OCI-M2 (cell line): ENCODE measurements around the gene RAD51B.
"Not testable (repeated sequence)": the region's sequence is repeated elsewhere in the genome, so short reads cannot be mapped to it uniquely, and the experiment has no call there.

Experiments used
- DNase-seq: peaks from one replicate; lab custom pipeline; 2025; ENCODE audit not compliant: unreplicated experiment; lab: John Stamatoyannopoulos, UW

The RAD51B gene

GRCh38 chr14:68741839-68742470, 922.4 kb downstream of the RAD51B start:
- no peak for DNase-seq

GRCh38 chr14:68744613-68745012, 925.0 kb downstream of the RAD51B start:
- no peak for DNase-seq

DNA sequence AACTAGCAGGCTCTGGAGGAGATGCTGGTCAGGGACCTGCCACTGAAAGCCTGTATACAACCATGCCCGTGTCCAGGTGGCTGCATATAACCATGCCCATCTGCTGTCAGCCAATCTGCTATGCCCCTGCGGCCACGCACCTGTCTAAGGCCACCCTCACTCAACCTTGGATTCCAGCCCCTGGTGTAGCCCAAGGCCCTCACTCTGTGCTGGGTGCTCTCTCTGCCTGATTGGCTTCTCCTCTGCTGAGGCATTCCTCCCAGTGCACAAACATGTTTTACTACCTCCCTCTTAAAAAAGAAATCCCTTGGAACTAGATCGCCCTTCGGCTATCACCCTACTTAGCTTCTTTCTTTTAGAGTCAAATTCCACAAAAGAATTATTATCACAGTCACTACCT, 927.8 kb downstream of the RAD51B start:
- no peak for DNase-seq

- no peak for DNase-seq
Observed at GRCh38 chr14:68748260-68748659, 928.7 kb downstream of the RAD51B start.

DNA sequence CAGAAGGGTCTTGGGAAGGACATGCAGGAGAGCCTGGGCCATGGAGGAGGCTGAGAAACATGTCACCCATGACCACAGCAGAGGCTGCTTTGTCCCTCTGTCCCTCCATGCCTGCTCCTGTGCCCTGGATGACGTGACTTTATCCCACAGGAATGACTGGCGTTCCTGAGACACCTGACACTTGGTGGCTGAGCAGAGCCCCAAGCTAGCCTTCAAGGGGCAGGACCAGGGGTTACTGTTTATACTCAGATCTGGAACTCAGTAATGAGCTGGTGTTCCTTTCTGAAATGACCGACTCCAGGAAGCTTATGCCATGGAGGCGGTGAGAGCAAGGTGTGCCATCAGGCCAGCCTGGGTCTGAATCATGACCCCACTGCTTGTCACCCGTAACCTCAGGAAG, 929.1 kb downstream of the RAD51B start:
- no peak for DNase-seq

DNA sequence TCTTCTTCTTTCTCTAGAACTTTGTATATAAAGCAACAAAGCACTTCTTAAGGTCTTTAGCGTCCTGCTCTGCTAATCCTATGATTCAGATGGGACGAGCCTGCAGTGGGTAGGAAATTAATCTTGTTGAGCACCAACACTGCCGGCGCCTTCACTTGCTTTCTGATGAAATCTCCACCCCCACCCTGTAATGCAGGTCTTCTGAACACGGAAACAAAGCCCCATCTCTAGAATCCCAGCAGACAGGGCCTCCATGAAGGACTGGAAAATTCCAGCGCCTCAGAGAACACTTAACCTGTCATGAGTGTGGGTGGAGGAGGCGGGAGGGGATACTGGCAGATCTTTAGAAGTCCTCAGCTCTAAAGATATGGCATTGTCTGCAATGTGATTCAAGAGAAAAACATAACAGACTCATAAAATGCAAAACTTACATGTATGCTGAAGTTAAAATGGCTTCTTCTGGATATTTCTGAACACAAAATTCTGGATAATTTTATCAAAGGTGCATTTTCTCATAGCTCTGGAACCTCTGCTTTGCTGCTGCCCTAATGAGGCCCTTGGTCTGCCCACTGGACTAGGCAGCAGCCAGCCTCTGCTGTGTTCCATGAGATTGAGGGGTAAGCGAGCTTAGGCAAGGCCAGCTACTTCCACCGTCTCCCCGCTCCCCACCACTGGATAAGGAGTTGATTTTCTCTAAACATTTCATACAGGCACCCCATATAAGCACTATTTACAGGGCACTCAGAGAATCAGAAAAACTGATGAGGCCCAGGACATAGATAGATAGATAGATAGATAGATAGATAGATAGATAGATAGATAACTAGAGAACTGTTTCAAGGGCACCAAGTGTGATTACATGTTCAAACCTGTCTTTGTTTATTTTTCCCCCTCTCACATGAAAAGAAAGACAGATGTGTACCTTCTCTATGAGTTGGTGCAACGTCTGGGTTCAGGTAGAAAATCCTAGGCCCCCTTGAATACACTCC, 930.2 kb downstream of the RAD51B start:
- no peak for DNase-seq

GRCh38 chr14:68752271-68753006, 932.9 kb downstream of the RAD51B start:
- no peak for DNase-seq

GRCh38 chr14:68753690-68754089, 934.1 kb downstream of the RAD51B start:
- DNase-seq: no peak

DNA sequence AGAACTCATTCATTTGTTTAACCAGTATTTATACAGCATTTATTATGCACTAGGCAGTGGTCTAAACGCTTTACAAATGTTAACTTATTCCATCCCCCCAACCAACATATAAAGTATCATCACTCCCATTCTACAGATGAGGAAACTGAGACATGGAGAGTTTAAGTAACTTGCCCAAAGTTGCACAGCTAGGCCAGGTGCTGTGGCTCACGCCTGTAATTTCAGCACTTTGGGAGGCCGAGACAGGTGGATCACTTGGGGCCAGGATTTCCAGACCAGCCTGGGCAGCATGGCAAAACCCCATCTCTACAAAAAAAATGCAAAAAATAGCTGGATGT, 935.4 kb downstream of the RAD51B start:
- DNase-seq: no peak

DNA sequence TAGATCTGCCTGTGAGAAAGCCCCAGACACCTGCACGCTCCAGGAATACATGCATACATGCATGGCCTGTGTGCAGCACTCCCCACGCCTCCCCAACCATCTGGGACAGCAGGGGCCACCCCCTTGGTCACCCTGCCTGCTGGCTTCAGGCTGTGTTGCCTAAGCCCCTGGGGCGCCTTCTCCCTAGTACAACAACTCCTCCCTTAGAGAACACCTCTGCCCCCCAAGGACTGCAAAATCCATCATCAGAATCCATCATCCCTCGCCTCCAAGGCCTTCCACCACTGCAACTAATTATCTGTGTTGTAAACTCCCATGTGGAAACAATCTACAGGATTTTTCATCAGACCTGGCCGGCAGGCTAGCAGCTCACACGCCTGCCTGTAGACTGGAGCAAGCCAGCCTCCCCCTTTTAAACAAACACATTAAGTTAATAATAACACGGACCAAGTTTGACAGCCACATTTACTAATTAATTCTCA, 936.5 kb downstream of the RAD51B start:
- DNase-seq: no peak

DNA sequence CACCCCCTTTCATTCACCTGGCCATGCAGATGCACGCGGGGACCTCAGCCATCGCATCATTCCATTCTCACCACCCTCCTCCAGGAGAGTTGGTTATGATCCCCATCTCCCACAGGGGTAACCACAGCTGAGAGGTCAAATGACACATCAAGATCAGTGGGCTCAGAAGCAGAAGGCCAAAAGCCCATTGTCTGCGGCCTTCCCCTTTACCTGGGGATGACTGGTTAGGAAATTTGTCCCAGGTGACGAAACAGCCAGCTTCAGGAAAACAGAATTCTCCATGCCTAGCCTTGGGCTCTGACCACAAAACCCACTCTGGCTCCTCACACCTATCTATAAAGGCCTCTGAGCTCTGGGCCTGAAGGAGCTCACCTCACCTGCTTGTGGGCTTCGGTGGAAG, 937.2 kb downstream of the RAD51B start:
- DNase-seq: no peak

DNA sequence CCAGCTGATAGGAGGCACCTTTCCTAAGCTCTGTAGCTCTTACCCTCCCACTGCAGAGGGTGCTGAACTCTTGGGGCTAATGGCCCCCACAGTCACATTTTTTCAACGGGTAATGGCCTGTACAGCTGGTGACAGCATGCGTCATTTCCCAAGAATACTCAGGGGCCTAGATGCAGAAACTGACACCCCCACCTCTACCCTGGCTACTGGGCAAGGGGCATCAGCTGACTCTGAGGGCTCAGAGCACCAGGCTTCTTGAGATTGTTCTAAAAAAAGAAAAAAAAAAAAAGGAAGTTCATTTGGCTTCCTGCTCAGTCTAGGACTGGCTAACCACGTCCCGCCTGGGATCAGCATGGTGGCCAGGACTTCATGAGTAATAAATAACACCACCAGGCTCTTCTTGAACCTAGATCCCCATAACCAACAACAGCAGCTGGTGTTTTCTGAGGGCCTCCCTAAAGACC, 938.1 kb downstream of the RAD51B start:
- no peak for DNase-seq

GRCh38 chr14:68758301-68758700, 938.7 kb downstream of the RAD51B start:
- DNase-seq: no peak

DNA sequence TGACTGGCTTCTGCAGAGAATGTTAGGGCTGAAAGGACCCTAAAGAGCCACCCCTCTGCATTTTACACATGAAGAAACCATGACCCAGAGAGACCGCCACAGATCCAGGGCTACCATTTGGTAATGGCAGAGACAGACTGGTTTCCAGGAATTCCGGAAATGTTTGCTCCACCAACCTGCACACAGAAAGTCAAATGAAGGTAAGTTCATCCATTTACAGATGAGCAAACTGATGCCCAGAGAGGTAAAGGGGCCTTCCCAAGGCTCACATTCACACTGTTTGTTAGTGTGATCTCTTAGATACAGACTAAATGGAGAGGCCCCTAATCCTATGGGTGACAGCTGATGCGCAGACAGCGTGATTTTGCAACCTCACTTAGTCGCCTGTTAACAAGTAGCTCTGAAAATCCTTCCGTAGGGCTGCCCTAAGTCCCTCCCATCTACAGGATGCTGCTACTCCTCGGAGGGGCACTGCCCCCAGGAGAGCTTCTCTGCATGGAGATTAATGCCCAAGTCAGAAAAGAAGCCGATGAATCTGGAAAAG, 939.5 kb downstream of the RAD51B start:
- no peak for DNase-seq

DNA sequence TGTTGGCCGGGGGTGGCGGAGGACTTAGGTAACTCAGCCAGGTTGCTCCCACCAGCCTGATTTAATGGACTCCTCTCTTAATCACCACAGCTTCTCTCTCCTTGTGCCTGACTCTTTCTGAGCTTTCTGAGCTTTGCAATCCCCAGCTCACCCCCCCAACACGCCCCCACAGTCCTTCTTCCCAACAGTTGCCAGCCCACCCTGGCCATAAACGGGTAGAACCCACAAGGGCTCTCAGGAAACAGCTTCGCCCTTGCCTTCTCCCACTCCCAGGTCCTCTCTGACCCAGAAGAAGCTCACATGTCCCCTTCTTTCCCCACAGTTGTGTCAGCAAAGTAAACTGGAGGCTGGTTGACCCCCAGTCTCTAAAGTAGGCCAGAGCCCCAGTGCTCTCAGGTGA, 940.4 kb downstream of the RAD51B start:
- no peak for DNase-seq

GRCh38 chr14:68760761-68761160, 941.2 kb downstream of the RAD51B start:
- no peak for DNase-seq

- no peak for DNase-seq
Observed at GRCh38 chr14:68761391-68761790, 941.8 kb downstream of the RAD51B start.

DNA sequence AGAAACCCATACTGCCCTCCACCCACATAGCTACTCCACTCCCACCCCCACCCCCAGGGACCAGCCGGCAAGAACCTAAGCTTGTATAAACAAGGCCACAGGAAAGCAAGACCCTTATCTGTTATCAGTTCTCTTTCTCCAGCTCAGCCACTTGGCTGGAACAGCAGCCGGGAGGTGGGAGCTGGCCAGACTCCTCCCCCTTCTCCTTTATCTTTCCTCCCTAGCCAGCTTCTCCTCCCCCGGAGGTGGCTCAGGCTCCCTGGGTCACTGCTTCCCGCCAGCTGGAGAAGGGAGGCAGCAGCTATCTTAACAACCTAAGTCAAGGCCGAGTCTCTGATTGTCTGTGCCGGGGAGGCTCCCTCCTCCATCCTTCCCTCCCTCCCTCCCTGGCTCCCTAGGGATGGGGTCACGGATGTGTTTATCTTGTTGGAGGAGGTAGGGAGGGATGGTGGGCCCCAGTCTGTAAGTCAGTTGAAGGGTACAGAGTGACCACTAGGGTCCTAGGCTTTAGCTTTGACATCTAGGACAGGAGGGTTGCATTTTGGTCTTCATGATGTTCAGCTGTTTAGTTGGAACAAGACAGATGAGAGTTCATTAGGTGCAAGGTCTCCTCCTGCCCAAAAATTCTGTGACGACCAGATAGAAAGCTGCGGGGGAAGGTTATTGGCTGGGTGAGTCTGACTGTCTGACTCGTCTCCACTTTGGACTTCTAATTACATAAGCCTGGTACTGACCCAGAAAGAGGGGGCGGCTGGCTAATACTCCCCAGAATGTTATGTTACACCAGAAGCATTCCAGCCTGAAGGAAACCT, 943.6 kb downstream of the RAD51B start:
- peak; percentile 92 for DNase-seq

- DNase-seq: not testable (repeated sequence)
Observed at GRCh38 chr14:68763843-68764242, 944.3 kb downstream of the RAD51B start.
